Activated naive CD4-positive, alpha-beta T cell treated with anti-CD3 and anti-CD28 coated beads, Interleukin-2, amount 50 U/mL, for 24 hours (primary cell): ENCODE measurements around the gene B4GALT5.
"Not testable (repeated sequence)": the region's sequence is repeated elsewhere in the genome, so short reads cannot be mapped to it uniquely, and the experiment has no call there.

Experiments
- H3K27ac Mint-ChIP-seq: one replicate; pipeline ENCODE4 v1.8.0; 2021; ENCODE audit warnings: mild to moderate bottlenecking, mixed read lengths
- H3K27me3 Mint-ChIP-seq: one replicate; pipeline ENCODE4 v1.8.0; 2021; ENCODE audit warnings: mixed read lengths
- H3K36me3 Mint-ChIP-seq: one replicate; pipeline ENCODE4 v1.8.0; 2021; ENCODE audit warnings: mixed read lengths
- H3K4me1 Mint-ChIP-seq: one replicate; pipeline ENCODE4 v1.8.0; 2021; ENCODE audit warnings: mixed read lengths
- H3K4me3 Mint-ChIP-seq: one replicate; pipeline ENCODE4 v1.8.0; 2021; ENCODE audit warnings: mild to moderate bottlenecking, mixed read lengths
- H3K9me3 Mint-ChIP-seq: one replicate; pipeline ENCODE4 v1.8.0; 2021; ENCODE audit warnings: mixed read lengths

The B4GALT5 gene

GRCh38 chr20:49712996-49713752 lies 504 bp downstream of the B4GALT5 start:
- H3K27me3 Mint-ChIP-seq = no peaks in the 10 kb centered on the region
- H3K27ac Mint-ChIP-seq = peak overlapping the region; percentile 92
- no peaks in the 10 kb centered on the region for H3K36me3 Mint-ChIP-seq
- H3K9me3 Mint-ChIP-seq = no peaks in the 10 kb centered on the region
- peak overlapping the region; percentile 92 for H3K4me3 Mint-ChIP-seq
- H3K4me1 Mint-ChIP-seq = peaks cover 54% of the 10 kb centered on the region

- H3K4me3 Mint-ChIP-seq = peak overlapping the region; percentile 92
- no peaks in the 10 kb centered on the region for H3K36me3 Mint-ChIP-seq
- H3K4me1 Mint-ChIP-seq = peaks cover 49% of the 10 kb centered on the region
- no peaks in the 10 kb centered on the region for H3K27me3 Mint-ChIP-seq
- no peaks in the 10 kb centered on the region for H3K9me3 Mint-ChIP-seq
- H3K27ac Mint-ChIP-seq = peak overlapping the region; percentile 74
These were observed 1.1 kb downstream of the B4GALT5 start for GRCh38 chr20:49712646-49712995.

GRCh38 chr20:49712118-49712517 lies 1.6 kb downstream of the B4GALT5 start:
- Mint-ChIP-seq H3K9me3 (no peaks in the 10 kb centered on the region), H3K36me3 (no peaks in the 10 kb centered on the region), H3K4me3 (peak overlapping the region; percentile 92), H3K27me3 (no peaks in the 10 kb centered on the region), H3K4me1 (peaks cover 47% of the 10 kb centered on the region), H3K27ac (peak overlapping the region; percentile 69)

GRCh38 chr20:49711667-49711987 lies 2.1 kb downstream of the B4GALT5 start:
- peaks cover 52% of the 10 kb centered on the region for H3K4me1 Mint-ChIP-seq
- H3K27me3 Mint-ChIP-seq = no peaks in the 10 kb centered on the region
- H3K36me3 Mint-ChIP-seq = no peaks in the 10 kb centered on the region
- H3K9me3 Mint-ChIP-seq = no peaks in the 10 kb centered on the region
- peak overlapping the region; percentile 44 for H3K27ac Mint-ChIP-seq
- H3K4me3 Mint-ChIP-seq = peak overlapping the region; percentile 92

GRCh38 chr20:49710971-49711666 lies 2.6 kb downstream of the B4GALT5 start:
- Mint-ChIP-seq H3K4me1 (peaks cover 57% of the 10 kb centered on the region), H3K27ac (peak overlapping the region; percentile 44), H3K36me3 (no peaks in the 10 kb centered on the region), H3K4me3 (peak overlapping the region; percentile 92), H3K27me3 (no peaks in the 10 kb centered on the region), H3K9me3 (no peaks in the 10 kb centered on the region)

- H3K4me3 Mint-ChIP-seq = no peak overlapping the region
- H3K27me3 Mint-ChIP-seq = no peaks in the 10 kb centered on the region
- no peak overlapping the region for H3K27ac Mint-ChIP-seq
These were observed 6.6 kb downstream of the B4GALT5 start for GRCh38 chr20:49707118-49707517.

GRCh38 chr20:49706630-49707091 lies 7.0 kb downstream of the B4GALT5 start:
- no peaks in the 10 kb centered on the region for H3K9me3 Mint-ChIP-seq
- H3K27ac Mint-ChIP-seq = no peak overlapping the region
- peaks cover 5% of the 10 kb centered on the region for H3K36me3 Mint-ChIP-seq
- H3K4me1 Mint-ChIP-seq = peaks cover 51% of the 10 kb centered on the region
- H3K27me3 Mint-ChIP-seq = no peaks in the 10 kb centered on the region
- H3K4me3 Mint-ChIP-seq = no peak overlapping the region

More at GRCh38 chr20:49707118-49707517, 6.6 kb downstream of the B4GALT5 start:
- H3K36me3 Mint-ChIP-seq = peaks cover 2% of the 10 kb centered on the region
- H3K4me1 Mint-ChIP-seq = peaks cover 51% of the 10 kb centered on the region
- no peaks in the 10 kb centered on the region for H3K9me3 Mint-ChIP-seq

- not testable (repeated sequence) for H3K27me3 Mint-ChIP-seq, H3K4me3 Mint-ChIP-seq, H3K36me3 Mint-ChIP-seq, H3K27ac Mint-ChIP-seq, H3K9me3 Mint-ChIP-seq
- H3K4me1 Mint-ChIP-seq = peaks cover 51% of the 10 kb centered on the region
These were observed 7.8 kb downstream of the B4GALT5 start for GRCh38 chr20:49705893-49706292.

GRCh38 chr20:49705358-49705757 lies 8.3 kb downstream of the B4GALT5 start:
- Mint-ChIP-seq H3K4me1 (peaks cover 51% of the 10 kb centered on the region), H3K9me3 (no peaks in the 10 kb centered on the region)

GRCh38 chr20:49704932-49705336 lies 8.7 kb downstream of the B4GALT5 start:
- Mint-ChIP-seq H3K27me3 (no peaks in the 10 kb centered on the region), H3K4me3 (no peak overlapping the region), H3K27ac (peak overlapping the region; percentile 80), H3K9me3 (no peaks in the 10 kb centered on the region), H3K4me1 (peaks cover 51% of the 10 kb centered on the region), H3K36me3 (peaks cover 5% of the 10 kb centered on the region)

More at GRCh38 chr20:49705358-49705757, 8.3 kb downstream of the B4GALT5 start:
- Mint-ChIP-seq H3K4me3 (no peak overlapping the region), H3K36me3 (peaks cover 5% of the 10 kb centered on the region), H3K27ac (no peak overlapping the region), H3K27me3 (no peaks in the 10 kb centered on the region)

- H3K4me3 Mint-ChIP-seq = no peak overlapping the region
These were observed 11.8 kb downstream of the B4GALT5 start for GRCh38 chr20:49701916-49702315.

GRCh38 chr20:49701241-49701790 lies 12.4 kb downstream of the B4GALT5 start:
- Mint-ChIP-seq H3K4me3 (no peak overlapping the region), H3K9me3 (no peaks in the 10 kb centered on the region), H3K27me3 (no peaks in the 10 kb centered on the region), H3K4me1 (peaks cover 68% of the 10 kb centered on the region), H3K36me3 (peaks cover 5% of the 10 kb centered on the region), H3K27ac (peak overlapping the region; percentile 59)

More at GRCh38 chr20:49701916-49702315, 11.8 kb downstream of the B4GALT5 start:
- no peaks in the 10 kb centered on the region for H3K9me3 Mint-ChIP-seq
- no peaks in the 10 kb centered on the region for H3K27me3 Mint-ChIP-seq
- H3K36me3 Mint-ChIP-seq = peaks cover 5% of the 10 kb centered on the region
- peaks cover 68% of the 10 kb centered on the region for H3K4me1 Mint-ChIP-seq
- H3K27ac Mint-ChIP-seq = no peak overlapping the region

- Mint-ChIP-seq H3K27ac (no peak overlapping the region), H3K9me3 (no peaks in the 10 kb centered on the region), H3K4me3 (no peak overlapping the region), H3K27me3 (no peaks in the 10 kb centered on the region), H3K36me3 (peaks cover 5% of the 10 kb centered on the region), H3K4me1 (peaks cover 68% of the 10 kb centered on the region)
These were observed 13.1 kb downstream of the B4GALT5 start for GRCh38 chr20:49700411-49701185.

- peaks cover 3% of the 10 kb centered on the region for H3K36me3 Mint-ChIP-seq
- peak overlapping the region; percentile 71 for H3K27ac Mint-ChIP-seq
- peaks cover 65% of the 10 kb centered on the region for H3K4me1 Mint-ChIP-seq
- peak overlapping the region; percentile 49 for H3K4me3 Mint-ChIP-seq
- H3K27me3 Mint-ChIP-seq = no peaks in the 10 kb centered on the region
- H3K9me3 Mint-ChIP-seq = no peaks in the 10 kb centered on the region
These were observed 14.3 kb downstream of the B4GALT5 start for GRCh38 chr20:49699200-49699992.

GRCh38 chr20:49698477-49698876 lies 15.2 kb downstream of the B4GALT5 start:
- Mint-ChIP-seq H3K27me3 (no peaks in the 10 kb centered on the region), H3K4me1 (peaks cover 65% of the 10 kb centered on the region), H3K4me3 (peak overlapping the region; percentile 49), H3K9me3 (no peaks in the 10 kb centered on the region), H3K27ac (peak overlapping the region; percentile 63), H3K36me3 (peaks cover 3% of the 10 kb centered on the region)
